D721Med (cell line): Measurements from ENCODE around the gene HIVEP3.

ENCODE experiments used
- DNase-seq: peaks from one replicate; pipeline ENCODE4 v3.0.0; 2011; ENCODE audit warnings: low spot score; ENCODE audit not compliant: insufficient read length
- FAIRE-seq: peaks from 2 replicates; lab custom pipeline; 2011; peaks lifted over from hg19 to GRCh38; lab: Jason Lieb, UNC
- TF ChIP-seq, protein P1 (sequence below): IDR thresholded peaks from 2 replicates; pipeline ENCODE4 v1.5.1; 2012; ENCODE audit warnings: mild to moderate bottlenecking, control low read depth; ENCODE audit not compliant: insufficient read depth; ENCODE audit errors: missing control alignments

HIVEP3 gene

DNA sequence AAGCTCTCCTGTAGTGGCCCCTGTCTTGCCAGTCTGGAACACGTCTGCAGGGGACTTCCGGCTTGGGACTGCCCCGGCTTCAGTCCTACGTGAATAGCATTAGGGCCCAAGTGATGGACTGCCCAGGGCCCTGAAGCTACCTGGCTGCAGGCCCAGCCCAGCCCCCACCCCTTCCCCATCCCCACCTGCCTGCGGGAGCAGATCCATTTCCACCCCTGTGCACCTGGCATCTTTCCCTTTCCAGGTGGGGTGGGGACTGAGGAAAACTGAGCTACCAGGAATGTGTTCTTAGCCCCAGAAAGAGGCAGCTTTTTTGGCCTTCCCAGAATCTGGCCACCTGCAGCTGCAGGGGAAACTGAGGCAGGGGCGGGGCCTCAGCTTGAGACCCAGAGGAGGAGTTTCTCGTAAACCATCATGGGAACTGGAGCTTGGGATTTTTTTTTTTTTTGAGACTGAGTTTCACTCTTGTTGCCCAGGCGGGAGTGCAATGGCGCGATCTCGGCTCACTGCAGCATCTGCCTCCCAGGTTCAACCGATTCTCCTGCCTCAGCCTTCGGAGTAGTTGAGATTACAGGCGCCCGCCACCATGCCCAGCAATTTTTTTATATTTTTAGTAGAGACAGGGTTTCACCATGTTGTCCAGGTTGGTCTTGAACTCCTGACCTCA lies 437.5 kb downstream of the HIVEP3 start:
- no peak for DNase-seq
- FAIRE-seq = no peak
- TF ChIP-seq, protein P1, sequence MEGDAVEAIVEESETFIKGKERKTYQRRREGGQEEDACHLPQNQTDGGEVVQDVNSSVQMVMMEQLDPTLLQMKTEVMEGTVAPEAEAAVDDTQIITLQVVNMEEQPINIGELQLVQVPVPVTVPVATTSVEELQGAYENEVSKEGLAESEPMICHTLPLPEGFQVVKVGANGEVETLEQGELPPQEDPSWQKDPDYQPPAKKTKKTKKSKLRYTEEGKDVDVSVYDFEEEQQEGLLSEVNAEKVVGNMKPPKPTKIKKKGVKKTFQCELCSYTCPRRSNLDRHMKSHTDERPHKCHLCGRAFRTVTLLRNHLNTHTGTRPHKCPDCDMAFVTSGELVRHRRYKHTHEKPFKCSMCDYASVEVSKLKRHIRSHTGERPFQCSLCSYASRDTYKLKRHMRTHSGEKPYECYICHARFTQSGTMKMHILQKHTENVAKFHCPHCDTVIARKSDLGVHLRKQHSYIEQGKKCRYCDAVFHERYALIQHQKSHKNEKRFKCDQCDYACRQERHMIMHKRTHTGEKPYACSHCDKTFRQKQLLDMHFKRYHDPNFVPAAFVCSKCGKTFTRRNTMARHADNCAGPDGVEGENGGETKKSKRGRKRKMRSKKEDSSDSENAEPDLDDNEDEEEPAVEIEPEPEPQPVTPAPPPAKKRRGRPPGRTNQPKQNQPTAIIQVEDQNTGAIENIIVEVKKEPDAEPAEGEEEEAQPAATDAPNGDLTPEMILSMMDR = no peak

DNA sequence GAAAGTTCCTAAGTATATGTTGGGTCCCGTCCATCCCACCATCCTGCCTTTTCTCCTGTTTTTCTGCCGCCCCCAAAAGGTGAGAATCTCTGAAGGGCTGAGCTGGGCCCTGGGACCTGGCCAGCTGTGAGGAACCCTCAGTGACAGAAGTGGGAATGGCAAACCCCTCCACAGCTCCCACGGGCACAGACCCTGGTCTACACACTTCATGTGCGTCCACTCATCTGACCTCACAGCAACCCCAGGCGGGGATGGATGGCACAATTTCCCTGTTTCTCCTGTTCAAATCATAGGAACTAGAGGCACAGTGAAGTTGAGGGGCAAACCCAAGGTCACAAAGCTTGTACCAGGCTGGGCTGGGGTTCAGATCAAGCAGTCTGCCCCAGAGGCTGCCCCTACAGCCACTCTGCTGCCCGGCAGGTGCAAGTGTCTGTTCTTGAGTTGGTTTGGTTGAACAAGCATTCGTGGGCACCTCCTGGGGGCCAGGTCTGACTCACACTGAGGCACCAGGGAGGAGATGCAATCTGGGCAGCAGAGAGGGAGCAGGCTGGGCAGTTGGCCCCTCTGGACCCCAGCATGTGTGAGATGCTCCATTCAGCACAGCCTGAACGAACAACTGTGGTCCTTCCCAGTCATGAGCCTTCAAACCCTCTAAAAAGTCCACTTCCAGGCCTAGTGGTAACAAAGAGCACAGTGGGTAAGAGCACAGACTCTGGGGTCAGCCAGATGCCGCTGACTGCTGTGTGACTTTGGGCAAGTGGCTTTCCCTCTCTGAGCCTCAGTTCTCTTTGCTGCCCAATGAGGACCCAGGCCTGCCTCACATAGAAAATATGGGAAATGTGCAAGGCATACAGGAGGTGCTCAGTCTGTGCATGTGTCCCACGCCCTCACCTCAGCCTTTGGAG lies 438.3 kb downstream of the HIVEP3 start:
- no peak for FAIRE-seq
- TF ChIP-seq, protein P1 = no peak
- DNase-seq = no peak

GRCh38 chr1:41479808-41480160 lies 438.9 kb downstream of the HIVEP3 start:
- FAIRE-seq (no peak), DNase-seq (no peak)
- TF ChIP-seq, protein P1 = no peak

DNA sequence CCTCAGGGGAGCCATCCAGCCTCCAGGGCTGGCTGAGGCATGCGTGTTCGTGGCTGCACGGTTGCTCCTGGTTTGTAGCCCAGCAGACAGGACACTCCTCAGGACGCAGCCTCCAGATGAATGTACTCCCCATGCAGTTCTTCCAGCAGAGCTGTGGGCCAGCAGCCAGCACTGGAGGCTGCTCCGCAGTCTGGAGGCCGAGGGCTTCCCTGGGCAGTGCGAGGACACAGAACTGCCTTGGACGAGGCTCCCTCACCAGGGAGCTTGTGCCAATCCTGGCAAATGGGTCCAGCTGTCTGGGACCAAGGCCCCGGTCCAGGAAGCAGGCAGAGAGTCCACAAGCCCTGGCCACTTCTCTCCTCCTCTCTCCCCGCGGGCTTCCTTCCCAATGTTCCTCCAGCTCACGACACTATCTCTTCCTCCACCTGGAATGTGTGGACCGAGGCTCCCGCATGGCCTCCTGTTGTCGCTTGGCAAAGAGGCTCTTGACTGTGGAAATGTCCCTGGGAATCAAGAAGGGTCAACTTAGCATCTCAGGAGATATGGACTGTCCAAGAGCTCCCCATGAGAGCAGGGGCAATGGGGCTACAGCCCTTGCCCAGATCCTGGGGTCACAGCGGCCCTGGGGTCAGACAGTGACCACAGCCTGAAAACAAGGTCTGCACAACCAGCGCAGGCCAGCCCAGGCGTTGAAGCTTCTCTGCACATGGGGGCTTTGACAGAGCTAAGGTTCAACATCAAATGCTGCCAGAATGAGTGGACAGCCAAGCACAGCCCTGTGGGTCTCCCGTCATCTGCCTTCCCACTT lies 439.5 kb downstream of the HIVEP3 start:
- no peak for DNase-seq
- no peak for FAIRE-seq
- TF ChIP-seq, protein P1 = no peak

GRCh38 chr1:41478118-41478748 lies 440.5 kb downstream of the HIVEP3 start:
- TF ChIP-seq, protein P1 = no peak
- DNase-seq = no peak
- no peak for FAIRE-seq

DNA sequence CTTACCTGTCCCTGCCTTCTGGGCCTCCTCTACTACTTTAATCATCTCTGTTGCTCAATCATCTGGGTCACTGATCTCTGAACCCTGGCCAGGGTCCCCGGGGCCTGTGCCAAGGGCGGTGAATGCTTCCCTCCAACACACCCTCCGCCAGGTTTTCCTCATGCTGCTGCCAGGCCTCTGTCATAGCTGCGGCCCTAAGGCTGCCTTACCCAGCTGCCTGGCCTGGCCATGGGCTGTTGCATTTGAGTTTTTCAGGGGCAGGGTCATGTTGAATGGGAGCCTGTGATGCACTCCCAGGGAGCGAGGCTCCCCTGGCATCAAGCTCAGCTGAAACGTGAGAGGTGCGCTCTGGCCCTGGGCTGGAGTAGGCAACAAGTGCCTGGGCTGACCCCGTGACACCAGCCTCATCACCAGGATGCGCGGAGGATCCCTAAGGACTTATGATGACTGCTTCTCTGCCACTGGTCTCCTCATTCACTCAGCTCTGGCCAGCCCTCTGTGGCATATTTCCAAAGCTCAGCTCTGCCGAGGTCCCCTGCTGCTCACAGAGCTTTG lies 441.8 kb downstream of the HIVEP3 start:
- DNase-seq = no peak
- no peak for FAIRE-seq
- TF ChIP-seq, protein P1 = no peak
